GM12873 (cell line): ENCODE measurements around the gene FTO.

ENCODE experiments used
- TF ChIP-seq, protein P1 (sequence below): IDR thresholded peaks from 2 replicates; pipeline ENCODE4 v1.5.1; 2012; ENCODE audit warnings: low read depth, mild to moderate bottlenecking, moderate library complexity, low read length, control low read depth; ENCODE audit not compliant: insufficient read depth; ENCODE audit errors: missing control alignments

FTO gene

DNA sequence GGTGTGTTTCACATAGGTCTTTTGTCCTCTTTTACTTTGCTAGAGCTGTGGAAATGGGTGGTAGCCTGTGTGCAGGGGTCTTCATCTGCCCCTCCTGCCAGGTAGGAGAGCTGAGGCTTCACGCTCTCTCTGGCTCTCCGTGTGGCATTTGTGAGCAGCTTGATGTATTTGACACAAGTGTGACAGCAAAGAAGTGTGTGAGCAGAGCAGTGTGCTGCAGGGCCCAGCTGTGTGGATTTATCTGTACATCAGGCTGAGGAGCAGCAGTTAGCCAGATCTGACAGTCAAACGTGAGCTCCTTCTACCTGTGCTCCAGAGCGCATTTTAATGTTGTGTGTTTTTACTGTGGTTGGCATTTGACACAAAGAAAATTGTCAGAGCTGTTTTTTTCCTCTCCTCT, 101.8 kb downstream of the FTO start:
- TF ChIP-seq, protein P1, sequence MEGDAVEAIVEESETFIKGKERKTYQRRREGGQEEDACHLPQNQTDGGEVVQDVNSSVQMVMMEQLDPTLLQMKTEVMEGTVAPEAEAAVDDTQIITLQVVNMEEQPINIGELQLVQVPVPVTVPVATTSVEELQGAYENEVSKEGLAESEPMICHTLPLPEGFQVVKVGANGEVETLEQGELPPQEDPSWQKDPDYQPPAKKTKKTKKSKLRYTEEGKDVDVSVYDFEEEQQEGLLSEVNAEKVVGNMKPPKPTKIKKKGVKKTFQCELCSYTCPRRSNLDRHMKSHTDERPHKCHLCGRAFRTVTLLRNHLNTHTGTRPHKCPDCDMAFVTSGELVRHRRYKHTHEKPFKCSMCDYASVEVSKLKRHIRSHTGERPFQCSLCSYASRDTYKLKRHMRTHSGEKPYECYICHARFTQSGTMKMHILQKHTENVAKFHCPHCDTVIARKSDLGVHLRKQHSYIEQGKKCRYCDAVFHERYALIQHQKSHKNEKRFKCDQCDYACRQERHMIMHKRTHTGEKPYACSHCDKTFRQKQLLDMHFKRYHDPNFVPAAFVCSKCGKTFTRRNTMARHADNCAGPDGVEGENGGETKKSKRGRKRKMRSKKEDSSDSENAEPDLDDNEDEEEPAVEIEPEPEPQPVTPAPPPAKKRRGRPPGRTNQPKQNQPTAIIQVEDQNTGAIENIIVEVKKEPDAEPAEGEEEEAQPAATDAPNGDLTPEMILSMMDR: no peak

DNA sequence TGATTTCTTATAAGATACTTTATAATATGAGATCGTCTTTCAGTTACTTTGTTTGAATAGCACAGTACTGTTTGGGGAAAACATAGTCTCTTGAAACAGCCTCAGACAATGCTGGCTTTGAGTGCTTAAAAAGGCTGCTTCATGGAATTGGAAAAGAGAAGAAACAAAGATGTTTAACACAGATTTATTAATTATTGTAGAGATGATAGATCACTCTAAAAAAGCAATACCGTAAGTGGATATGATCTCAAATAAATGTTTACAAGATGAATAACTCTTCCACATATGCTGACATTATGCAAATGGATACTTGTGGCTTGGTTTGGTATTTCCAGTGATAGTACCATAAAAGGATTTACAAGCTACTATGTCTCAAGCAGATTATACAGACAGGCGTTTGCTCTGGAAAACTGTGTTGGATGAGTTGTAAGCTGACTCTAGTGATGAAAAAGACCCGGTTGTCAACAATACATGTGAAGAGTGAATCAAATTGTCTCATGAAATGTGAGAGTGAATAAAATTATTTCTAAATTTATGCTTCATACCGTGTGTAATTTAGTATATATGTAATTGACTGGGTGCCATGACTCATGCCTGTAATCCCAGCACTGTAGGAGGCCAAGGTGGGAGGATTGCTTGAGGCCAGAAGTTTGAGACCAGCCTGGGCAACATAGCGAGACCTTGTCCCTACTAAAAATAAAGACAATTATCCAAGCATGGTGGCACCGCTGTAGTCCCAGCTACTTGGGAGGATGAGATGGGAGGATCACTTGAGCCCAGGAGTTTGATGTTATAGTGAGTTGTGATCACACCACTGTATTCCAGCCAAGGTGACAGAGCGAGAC, 105.4 kb downstream of the FTO start:
- TF ChIP-seq, protein P1: no peak

DNA sequence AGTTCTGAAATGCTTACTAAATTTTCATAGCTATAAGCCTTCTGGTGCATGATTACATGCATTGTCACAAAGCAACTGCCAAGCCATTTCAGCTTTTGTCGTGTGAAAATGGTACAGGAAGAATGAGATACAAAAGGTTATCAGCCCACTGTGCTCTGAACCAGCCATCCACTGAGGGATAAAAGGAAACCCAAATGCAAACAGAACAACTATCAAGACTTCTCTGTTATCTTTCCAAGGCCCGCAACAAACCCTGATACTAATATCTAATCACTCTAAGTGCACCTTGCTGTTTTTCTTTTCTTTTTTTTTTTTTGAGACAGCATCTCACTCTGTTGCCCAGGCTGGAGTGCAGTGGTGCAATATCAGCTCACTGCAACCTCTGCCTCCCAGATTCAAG, 109.0 kb downstream of the FTO start:
- TF ChIP-seq, protein P1: no peak

DNA sequence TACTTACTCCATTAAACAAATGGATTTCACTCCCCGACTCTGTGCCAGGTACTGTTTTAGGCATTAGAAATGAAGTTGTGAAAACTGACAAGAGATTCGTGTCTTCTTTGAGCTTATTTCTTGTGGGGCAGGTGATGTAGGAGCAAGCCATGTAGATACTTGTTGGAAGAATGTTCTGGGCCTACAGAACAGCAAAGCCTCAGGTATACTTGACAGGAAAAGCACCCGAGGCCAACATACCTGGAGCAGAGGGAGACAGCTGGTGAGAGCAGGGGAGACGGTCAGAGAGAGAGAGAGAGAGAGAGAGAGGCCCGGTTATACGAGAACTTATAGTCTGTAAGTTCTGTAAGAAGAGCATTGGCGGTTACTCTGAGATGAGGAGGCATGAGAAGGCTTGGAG, 110.8 kb downstream of the FTO start:
- TF ChIP-seq, protein P1: no peak

DNA sequence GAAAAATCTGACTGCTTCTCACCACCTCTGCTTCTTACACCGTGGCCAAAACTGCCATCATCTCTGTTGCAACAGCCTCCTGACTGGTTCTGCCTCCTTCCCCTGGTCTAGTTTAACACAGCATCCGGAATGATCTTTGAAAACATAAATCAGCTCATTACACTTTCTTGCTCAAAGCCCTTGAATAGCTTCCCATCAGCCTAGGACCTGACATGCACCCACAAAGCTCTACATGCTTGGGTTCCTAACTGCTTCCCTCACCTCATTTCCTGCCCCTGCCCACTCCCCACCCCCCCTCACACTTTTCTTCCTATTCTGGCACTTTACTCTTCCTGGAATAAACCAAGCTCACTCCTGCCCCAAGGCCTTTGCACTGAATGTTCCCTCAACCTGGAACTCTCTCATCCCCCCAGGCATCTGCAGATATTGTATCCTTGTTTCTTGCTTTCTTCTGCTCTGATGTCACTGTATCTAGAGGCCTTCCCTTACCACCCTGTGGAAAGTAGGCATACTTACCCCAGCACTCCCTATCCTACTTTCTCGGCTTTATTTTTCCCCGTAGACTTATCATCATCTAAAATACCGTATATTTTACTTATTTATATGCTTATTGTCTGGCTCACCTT, 112.4 kb downstream of the FTO start:
- TF ChIP-seq, protein P1: no peak

DNA sequence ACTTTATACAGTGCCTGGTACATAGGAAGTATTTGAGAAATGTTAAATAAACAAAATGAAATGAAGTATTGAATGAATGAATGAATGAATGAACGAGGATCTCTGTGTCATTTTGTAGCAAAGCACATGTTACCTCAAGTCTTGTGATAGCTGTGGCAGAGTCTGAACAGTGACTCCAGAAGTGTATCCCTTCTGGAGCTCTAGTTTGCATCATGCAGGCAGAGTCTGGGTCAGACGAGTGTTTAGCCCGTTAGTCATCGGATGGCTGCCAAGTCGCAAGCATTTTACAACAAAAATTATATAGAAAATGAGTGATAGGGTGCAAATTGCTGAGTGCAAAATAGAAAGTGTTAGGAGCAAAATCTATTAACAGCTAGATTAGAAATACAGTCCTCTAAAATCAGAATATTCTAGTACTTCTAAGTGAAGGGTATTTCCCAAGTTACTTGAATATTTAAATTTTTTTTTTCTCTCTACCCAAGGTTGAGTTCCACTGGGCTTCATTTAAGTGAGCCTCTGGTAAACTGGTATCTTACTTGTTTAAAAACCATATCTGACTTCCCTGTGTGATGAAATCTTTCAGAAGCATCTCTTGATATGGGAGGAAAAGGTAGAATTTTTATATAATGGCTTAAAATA, 113.3 kb downstream of the FTO start:
- TF ChIP-seq, protein P1: no peak
